Mesothelial cell of epicardium (in vitro differentiated cells): ENCODE measurements around the gene RIN1. TPM values are rescaled to one million over a fixed set of nuclear protein-coding genes. Genes with fewer than 3 reads are reported as not detected.

Experiments
- DNase-seq, 2 experiments: peaks; one replicate each; pipeline ENCODE4 v3.0.0; 2021; ENCODE audit warnings: low spot score in 2 of 2; ENCODE audit not compliant: unreplicated experiment in 2 of 2
- H3K27ac Mint-ChIP-seq: 2 replicates; pipeline ENCODE4 v1.8.0; 2021; ENCODE audit warnings: mixed read lengths
- H3K27me3 Mint-ChIP-seq: 2 replicates; pipeline ENCODE4 v1.8.0; 2021; ENCODE audit warnings: low read depth, mixed read lengths
- H3K36me3 Mint-ChIP-seq: 2 replicates; pipeline ENCODE4 v1.8.0; 2021; ENCODE audit warnings: mixed read lengths
- H3K4me1 Mint-ChIP-seq: 2 replicates; pipeline ENCODE4 v1.8.0; 2021; ENCODE audit warnings: mixed read lengths
- H3K4me3 Mint-ChIP-seq: 2 replicates; pipeline ENCODE4 v1.8.0; 2021; ENCODE audit warnings: mild to moderate bottlenecking, moderate library complexity, mixed read lengths
- H3K9me3 Mint-ChIP-seq: 2 replicates; pipeline ENCODE4 v1.8.0; 2021; ENCODE audit warnings: mixed read lengths
- CTCF ChIP-seq: fragments of 200-600 bp; sonication (generic); IDR thresholded peaks from one replicate; pipeline ENCODE4 v1.5.0; 2021; ENCODE audit warnings: antibody characterized with exemption; ENCODE audit not compliant: unreplicated experiment
- total RNA-seq: library from RNA; stranded (reverse); gene quantifications from 3 replicates; pipeline ENCODE4 v1.2.1, GENCODE V29; 2021

RIN1 gene
- total RNA-seq, 1 donor from 2014 or later, result 7.1 TPM

GRCh38 chr11:66346476-66347424 is 10.5 kb upstream of the RIN1 start:
- Mint-ChIP-seq H3K9me3 (no peaks in the 10 kb centered on the region), H3K27me3 (peaks cover 2% of the 10 kb centered on the region), H3K36me3 (no peaks in the 10 kb centered on the region), H3K4me1 (peaks cover 48% of the 10 kb centered on the region), H3K4me3 (peak overlapping the region; percentile 96), H3K27ac (peak overlapping the region; percentile 67)
- DNase-seq, result no peak
- no peak for TF ChIP-seq CTCF

- Mint-ChIP-seq H3K9me3 (no peaks in the 10 kb centered on the region), H3K27ac (peak overlapping the region; percentile 97), H3K27me3 (peaks cover 2% of the 10 kb centered on the region), H3K4me1 (peaks cover 48% of the 10 kb centered on the region), H3K36me3 (peaks cover under 1% of the 10 kb centered on the region), H3K4me3 (peak overlapping the region; percentile 96)
- TF ChIP-seq CTCF, result no peak
- no peak for DNase-seq
Measured at GRCh38 chr11:66345316-66345649, 9.0 kb upstream of the RIN1 start.

GRCh38 chr11:66344550-66345315 is 8.5 kb upstream of the RIN1 start, which contains the start of gene BRMS1:
Gene BRMS1 (minus strand): TSS chr11:66345104. CDS start chr11:66342234, 2,870 bp downstream.
- Mint-ChIP-seq H3K27me3 (peaks cover 2% of the 10 kb centered on the region), H3K4me1 (peaks cover 48% of the 10 kb centered on the region), H3K9me3 (no peaks in the 10 kb centered on the region), H3K4me3 (peak within 1 kb of the TSS; percentile 96), H3K36me3 (peaks cover 2% of the 10 kb centered on the region), H3K27ac (peak within 1 kb of the TSS; percentile 97)
- DNase-seq, result peak; percentile 94 to 98
- no peak for TF ChIP-seq CTCF

- no peak for TF ChIP-seq CTCF
- H3K36me3 Mint-ChIP-seq, result peaks cover 2% of the 10 kb centered on the region
- H3K27ac Mint-ChIP-seq, result no peak overlapping the region
- no peak for DNase-seq
- peak overlapping the region; percentile 96 for H3K4me3 Mint-ChIP-seq
- H3K27me3 Mint-ChIP-seq, result peaks cover 2% of the 10 kb centered on the region
- peaks cover 41% of the 10 kb centered on the region for H3K4me1 Mint-ChIP-seq
- no peaks in the 10 kb centered on the region for H3K9me3 Mint-ChIP-seq
Measured at GRCh38 chr11:66343176-66343575, 6.9 kb upstream of the RIN1 start.

GRCh38 chr11:66341502-66342126 is 5.4 kb upstream of the RIN1 start:
- no peak for TF ChIP-seq CTCF
- peaks cover 34% of the 10 kb centered on the region for H3K4me1 Mint-ChIP-seq
- DNase-seq, result no peak

More at GRCh38 chr11:66341502-66342126, 5.4 kb upstream of the RIN1 start:
- Mint-ChIP-seq H3K9me3 (no peaks in the 10 kb centered on the region), H3K4me3 (no peak overlapping the region), H3K36me3 (peaks cover 2% of the 10 kb centered on the region), H3K27ac (no peak overlapping the region), H3K27me3 (no peaks in the 10 kb centered on the region)
